Thoracic aorta (tissue), 2 donors: ENCODE measurements around the gene FERMT1. TPM values are rescaled to one million over a fixed set of nuclear protein-coding genes. Genes with fewer than 3 reads are reported as not detected.

Source experiments
- ATAC-seq: fragments of 150-250 bp; one replicate; pipeline ENCODE4 v1.8.0; 2017; ENCODE audit warnings: low read depth; ENCODE audit not compliant: insufficient number of reproducible peaks, low FRiP score
- DNase-seq: peaks from one replicate; pipeline ENCODE4 v3.0.0-alpha.2; 2020; ENCODE audit warnings: low spot score
- H3K27ac ChIP-seq, 2 donors: fragments of 200-600 bp; sonication (generic); 1 replicate in 1 of 2; 2 replicates in 1 of 2; pipeline ENCODE4 v1.5.1; 2016; ENCODE audit warnings: mild to moderate bottlenecking in 2 of 2, moderate library complexity in 2 of 2
- H3K27me3 ChIP-seq: fragments of 200-600 bp; sonication (generic); replicated peaks from 2 replicates; pipeline ENCODE4 v1.6.0; 2016; ENCODE audit warnings: mild to moderate bottlenecking; ENCODE audit not compliant: insufficient read depth
- H3K36me3 ChIP-seq: fragments of 200-600 bp; sonication (generic); one replicate; pipeline ENCODE4 v1.5.1; 2016
- H3K4me1 ChIP-seq, 2 donors: fragments of 200-600 bp; sonication (generic); 1 replicate in 1 of 2; 2 replicates in 1 of 2; pipeline versions ENCODE4 v1.5.1 to v1.6.0; 2016; ENCODE audit warnings: low read depth in 2 of 2, mild to moderate bottlenecking in 1 of 2; ENCODE audit not compliant: control insufficient read depth in 1 of 2
- H3K4me3 ChIP-seq: fragments of 200-600 bp; sonication (generic); 2 replicates; pipeline ENCODE4 v1.5.1; 2016; ENCODE audit warnings: mild to moderate bottlenecking
- H3K9me3 ChIP-seq: fragments of 200-600 bp; sonication (generic); 2 replicates; pipeline ENCODE4 v1.5.1; 2016
- CTCF ChIP-seq: fragments of 200-600 bp; sonication (generic); IDR thresholded peaks from one replicate; pipeline ENCODE4 v1.5.1; 2019; ENCODE audit warnings: antibody characterized with exemption
- total RNA-seq, 2 donors: library from RNA; depleted of rRNA; stranded (reverse); fragments of >200 nt; gene quantifications; one replicate each; pipeline versions ENCODE4 v1.1.0 to v1.2.3, GENCODE V29; 2016

The FERMT1 gene
- total RNA-seq, 2 donors from 2014 or later, result 0.21 TPM; not detected in 1

DNA sequence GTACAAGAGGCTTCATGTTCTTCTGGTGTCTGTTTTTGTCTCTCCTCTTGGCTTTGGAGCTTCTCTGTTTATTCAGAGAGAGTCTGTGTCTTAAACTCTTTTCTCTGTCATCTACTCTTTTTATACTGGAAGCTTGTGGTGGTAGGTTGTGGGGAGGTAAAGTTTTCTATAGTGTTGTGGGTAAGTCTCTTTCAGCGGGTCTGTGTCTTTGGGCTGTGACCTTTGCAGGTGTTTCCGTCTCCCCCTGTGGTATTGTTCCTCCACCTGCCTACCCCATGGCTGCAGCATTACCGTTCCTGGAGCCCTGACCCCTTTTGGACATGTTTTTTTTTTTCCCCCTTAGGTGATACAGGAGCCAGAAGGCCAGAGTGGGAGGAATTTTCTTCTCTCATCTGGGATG, 37.9 kb upstream of the FERMT1 start:
- Histone ChIP-seq H3K27me3 (no peaks in the 10 kb centered on the region), H3K4me1 (peaks cover 13 to 29% of the 10 kb centered on the region in 2 donors), H3K9me3 (no peaks in the 10 kb centered on the region), H3K36me3 (no peaks in the 10 kb centered on the region), H3K4me3 (no peak overlapping the region), H3K27ac (no peak overlapping the region)
- ATAC-seq (no peak), DNase-seq (no peak)
- TF ChIP-seq CTCF, result no peak

DNA sequence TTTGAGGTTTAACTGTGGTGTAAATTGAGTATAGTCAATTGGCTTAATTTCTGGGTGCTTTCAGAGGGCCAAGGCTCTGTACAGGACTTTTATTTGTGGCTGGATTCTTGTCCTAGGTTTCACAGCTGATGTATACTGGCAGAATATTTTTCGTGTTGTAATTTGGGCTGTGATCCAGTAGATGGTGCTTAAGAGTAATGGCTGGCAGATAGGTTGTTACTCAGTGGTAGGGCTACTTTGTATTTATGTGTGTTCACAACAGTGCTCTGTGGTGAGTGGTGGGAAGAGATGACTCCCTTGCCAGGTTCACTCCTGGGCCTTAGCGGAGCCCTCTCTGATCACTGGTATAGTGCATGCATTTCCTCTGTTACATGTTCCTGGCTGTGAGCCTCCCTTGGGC, 34.5 kb upstream of the FERMT1 start:
- no peak for DNase-seq
- Histone ChIP-seq H3K36me3 (no peaks in the 10 kb centered on the region), H3K9me3 (no peaks in the 10 kb centered on the region), H3K4me3 (no peak overlapping the region), H3K4me1 (peaks cover 5 to 12% of the 10 kb centered on the region in 2 donors), H3K27ac (no peak overlapping the region), H3K27me3 (no peaks in the 10 kb centered on the region)
- no peak for TF ChIP-seq CTCF
- ATAC-seq, result no peak

GRCh38 chr20:6152777-6153176, 29.9 kb upstream of the FERMT1 start:
- H3K9me3 ChIP-seq, result no peaks in the 10 kb centered on the region
- DNase-seq (no peak), ATAC-seq (no peak)
- H3K36me3 ChIP-seq, result no peaks in the 10 kb centered on the region
- no peak overlapping the region for H3K27ac ChIP-seq
- H3K27me3 ChIP-seq, result no peaks in the 10 kb centered on the region
- H3K4me3 ChIP-seq, result no peak overlapping the region
- TF ChIP-seq CTCF, result no peak
- no peaks in the 10 kb centered on the region for H3K4me1 ChIP-seq

DNA sequence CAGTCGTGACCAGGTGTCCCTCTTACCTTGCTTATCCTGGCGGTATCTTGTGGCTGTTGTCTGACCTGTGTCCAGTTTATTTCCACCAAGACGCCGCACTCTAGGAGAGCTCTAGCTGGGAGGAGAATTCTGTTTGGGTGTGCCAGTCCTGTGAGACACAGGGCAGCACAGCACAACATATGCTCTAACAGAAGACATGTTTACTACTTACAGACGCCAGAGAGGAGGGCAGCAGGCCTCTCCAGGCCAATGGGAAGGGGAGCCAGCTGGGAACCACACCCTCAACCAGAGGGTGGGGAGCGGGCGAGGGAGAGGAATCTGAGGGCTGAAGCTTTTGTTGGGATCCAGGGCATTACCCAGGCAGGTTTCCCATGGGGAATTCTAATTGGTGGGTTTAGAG, 25.2 kb upstream of the FERMT1 start:
- Histone ChIP-seq H3K27ac (no peak overlapping the region), H3K4me3 (no peak overlapping the region), H3K36me3 (no peaks in the 10 kb centered on the region), H3K9me3 (no peaks in the 10 kb centered on the region), H3K27me3 (no peaks in the 10 kb centered on the region), H3K4me1 (no peaks in the 10 kb centered on the region)
- ATAC-seq (no peak), DNase-seq (no peak)
- TF ChIP-seq CTCF, result no peak

- Histone ChIP-seq H3K27me3 (no peaks in the 10 kb centered on the region), H3K4me1 (no peaks in the 10 kb centered on the region), H3K27ac (no peak overlapping the region), H3K4me3 (no peak overlapping the region), H3K9me3 (no peaks in the 10 kb centered on the region), H3K36me3 (no peaks in the 10 kb centered on the region)
- no peak for ATAC-seq
- peak; percentile 82 for TF ChIP-seq CTCF
- DNase-seq, result no peak
Measured at GRCh38 chr20:6142348-6142993, 19.6 kb upstream of the FERMT1 start.
